Kidney (tissue), 14 donors: ENCODE measurements around the gene DYNC1I1. TPM values are rescaled to one million over a fixed set of nuclear protein-coding genes. Genes with fewer than 3 reads are reported as not detected.

Experiments
- DNase-seq, 5 donors: peaks; one replicate each; pipeline ENCODE4 v3.0.0-alpha.2; 2013 to 2020
- FAIRE-seq: peaks from 2 replicates; lab custom pipeline; 2012; peaks lifted over from hg19 to GRCh38; lab: Jason Lieb, UNC
- H3K27ac ChIP-seq, 2 donors: one replicate each; pipeline ENCODE4 v1.7.0; 2013; ENCODE audit warnings: low read depth in 2 of 2, low read length in 2 of 2, inconsistent platforms in 1 of 2
- H3K27me3 ChIP-seq: one replicate; pipeline ENCODE4 v1.7.1; 2013; ENCODE audit warnings: low read length, inconsistent platforms; ENCODE audit not compliant: control insufficient read depth, insufficient read depth
- H3K36me3 ChIP-seq, 3 donors: one replicate each; pipeline versions ENCODE4 v1.7.0 to v1.7.1; 2013; ENCODE audit warnings: low read length in 3 of 3, control low read depth in 1 of 3, inconsistent platforms in 1 of 3; ENCODE audit not compliant: insufficient read depth in 3 of 3, control insufficient read depth in 2 of 3
- H3K4me1 ChIP-seq, 3 donors: one replicate each; pipeline versions ENCODE4 v1.7.0 to v1.7.1; 2013; ENCODE audit warnings: low read length in 3 of 3, inconsistent platforms in 1 of 3, low read depth in 1 of 3; ENCODE audit not compliant: control insufficient read depth in 2 of 3, insufficient read depth in 2 of 3
- H3K4me3 ChIP-seq, 3 donors: one replicate each; pipeline versions ENCODE4 v1.7.0 to v1.8.1; 2013; ENCODE audit warnings: low read length in 3 of 3, control low read depth in 1 of 3, inconsistent platforms in 1 of 3
- H3K9ac ChIP-seq, 3 donors: one replicate each; pipeline versions ENCODE4 v1.7.0 to v1.7.1; 2013; ENCODE audit warnings: low read length in 3 of 3, control low read depth in 1 of 3, inconsistent platforms in 1 of 3
- H3K9me3 ChIP-seq, 3 donors: one replicate each; pipeline versions ENCODE4 v1.7.0 to v1.7.1; 2013; ENCODE audit warnings: low read length in 3 of 3, control low read depth in 1 of 3, inconsistent platforms in 1 of 3; ENCODE audit not compliant: control insufficient read depth in 2 of 3, insufficient read depth in 1 of 3
- CTCF ChIP-seq: IDR thresholded peaks from 3 replicates; pipeline ENCODE4 v1.5.1; 2012; ENCODE audit warnings: mild to moderate bottlenecking, moderate library complexity, borderline replicate concordance; ENCODE audit not compliant: insufficient read depth; ENCODE audit errors: extremely low read depth
- intact Hi-C: fragments of 100-400 bp; cut with DNase I; formaldehyde crosslinking; loops from one replicate; pipeline ENCODE4 v1.11.1; 2022
- polyA plus RNA-seq: library from polyadenylated mRNA; stranded (reverse); fragments of 350-450 nt; fragmentation: Illumina TruSeq; extraction: RNeasy Lipid Tissue Mini Kit (QIAGEN cat#74804); gene quantifications from one replicate; pipeline ENCODE4 v1.2.3, GENCODE V29; 2014; ENCODE audit warnings: low read depth, low replicate concordance; ENCODE audit not compliant: insufficient read depth
- total RNA-seq: library from RNA; stranded (reverse); fragmentation: NEBNext Ultra II Directional; extraction: Animal tissue kit (Norgen Biotek cat#: 25700); gene quantifications from one replicate; pipeline ENCODE4 v1.2.1, GENCODE V29; 2021
- donor health status: control.
- donor health status: control.
- donor health status: control.
- donor health status: control.
- donor health status: control.
- donor health status: DM: yes; HTN: yes; CAD: no.
- donor health status: Normal renal cell carcinoma (clear cell type).

DYNC1I1 gene
- total and polyA plus RNA-seq, 2 donors from 2014 or later = 2.3 to 2.6 TPM

- FAIRE-seq = no peak
- H3K9ac ChIP-seq = no peak overlapping the region
Observed at GRCh38 chr7:95822717-95823116, 50.4 kb downstream of the DYNC1I1 start.

GRCh38 chr7:95824616-95825015 is 52.3 kb downstream of the DYNC1I1 start:
- Histone ChIP-seq H3K4me1 (no peaks in the 10 kb centered on the region), H3K9ac (no peak overlapping the region), H3K9me3 (no peaks in the 10 kb centered on the region), H3K4me3 (no peak overlapping the region), H3K27me3 (no peaks in the 10 kb centered on the region), H3K27ac (no peak overlapping the region), H3K36me3 (no peaks in the 10 kb centered on the region)
- intact Hi-C loops = no loop called here
- TF ChIP-seq CTCF = no peak
- DNase-seq = no peak
- FAIRE-seq = no peak

More at GRCh38 chr7:95822717-95823116, 50.4 kb downstream of the DYNC1I1 start:
- no peak overlapping the region for H3K4me3 ChIP-seq
- H3K9me3 ChIP-seq = no peaks in the 10 kb centered on the region
- TF ChIP-seq CTCF = no peak
- no peaks in the 10 kb centered on the region for H3K36me3 ChIP-seq
- H3K27ac ChIP-seq = no peak overlapping the region
- H3K27me3 ChIP-seq = no peaks in the 10 kb centered on the region
- intact Hi-C loops = no loop called here
- no peak for DNase-seq
- no peaks in the 10 kb centered on the region for H3K4me1 ChIP-seq

GRCh38 chr7:95828824-95829790 is 56.8 kb downstream of the DYNC1I1 start:
- Histone ChIP-seq H3K36me3 (no peaks in the 10 kb centered on the region), H3K9me3 (no peaks in the 10 kb centered on the region), H3K4me3 (no peak overlapping the region), H3K27ac (no peak overlapping the region), H3K27me3 (no peaks in the 10 kb centered on the region), H3K4me1 (no peaks in the 10 kb centered on the region), H3K9ac (no peak overlapping the region)
- FAIRE-seq (no peak), DNase-seq (no peak)
- no peak for TF ChIP-seq CTCF
- intact Hi-C loops = no loop called here
